GM12878 (cell line): ENCODE measurements around the gene ENDOU.

Experiments used
- CHD4 ChIP-seq: fragments of 200-600 bp; sonication (generic); IDR thresholded peaks from 2 replicates; pipeline ENCODE4 v1.6.1; 2016; ENCODE audit warnings: mild to moderate bottlenecking
- CTCF ChIP-seq, 3 experiments: IDR thresholded peaks in 2 of 3; conservative IDR thresholded peaks in 1 of 3; 2 replicates each; pipeline ENCODE4 v1.5.1; 2011; ENCODE audit warnings: low read depth in 3 of 3, low read length in 3 of 3, mild to moderate bottlenecking in 3 of 3, control low read depth in 2 of 3, moderate library complexity in 2 of 3, inconsistent platforms in 1 of 3, mixed read lengths in 1 of 3; ENCODE audit not compliant: control insufficient read depth in 2 of 3, insufficient read depth in 1 of 3; ENCODE audit errors: extremely low read depth in 1 of 3
- HDAC6 ChIP-seq: fragments of 200-600 bp; sonication (generic); IDR thresholded peaks from one replicate; pipeline ENCODE4 v1.8.0; 2017; ENCODE audit warnings: antibody characterized with exemption; ENCODE audit not compliant: unreplicated experiment
- PRDM15 ChIP-seq: fragments of 450-650 bp; formaldehyde crosslinking; IDR thresholded peaks from 2 replicates; pipeline ENCODE4 v1.4.0; 2020; ENCODE audit warnings: mild to moderate bottlenecking, moderate library complexity

DNA sequence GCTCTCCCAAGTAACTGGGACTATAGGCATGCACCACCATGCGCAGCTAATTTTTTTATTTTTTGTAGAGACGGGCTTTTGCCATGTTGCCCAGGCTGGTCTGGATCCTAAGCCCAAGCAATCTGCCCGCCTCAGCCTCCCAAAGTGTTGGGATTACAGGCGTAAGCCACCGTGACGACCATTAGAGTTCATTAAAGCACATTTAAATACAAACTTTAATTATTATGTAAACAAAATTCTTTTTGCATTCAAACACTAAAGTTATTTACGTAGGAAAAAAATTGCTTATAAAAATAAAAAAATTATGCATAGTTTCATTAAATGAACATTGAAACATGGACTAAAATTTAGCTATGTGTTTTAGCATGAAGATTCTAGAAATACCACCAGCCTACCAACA lies 26.7 kb downstream of the ENDOU start:
- no peak for TF ChIP-seq CTCF (IDR thresholded peaks at IDR 0.05 in 2 of 3, conservative IDR thresholded peaks at IDR 0.05 in 1 of 3; ENCODE audit: control insufficient read depth in 2 of 3, extremely low read depth in 1 of 3, insufficient read depth in 1 of 3, low read depth in 3 of 3, low read length in 3 of 3)
- no peak for TF ChIP-seq HDAC6
- TF ChIP-seq PRDM15 (CRISPR knock-in tag), result no peak
- no peak for TF ChIP-seq CHD4
